Stimulated activated naive CD4-positive, alpha-beta T cell (primary cell): ENCODE results near the gene MRPS31.
"Not testable (repeated sequence)": the region's sequence is repeated elsewhere in the genome, so short reads cannot be mapped to it uniquely, and the experiment has no call there.

ENCODE experiments used
- DNase-seq, 6 experiments: peaks; one replicate each; lab custom pipeline; 2025; lab: John Stamatoyannopoulos, UW

The MRPS31 gene

GRCh38 chr13:40762849-40763248, 8.1 kb downstream of the MRPS31 start:
- DNase-seq: no peak

GRCh38 chr13:40758811-40759210, 12.2 kb downstream of the MRPS31 start:
- DNase-seq: no peak

DNA sequence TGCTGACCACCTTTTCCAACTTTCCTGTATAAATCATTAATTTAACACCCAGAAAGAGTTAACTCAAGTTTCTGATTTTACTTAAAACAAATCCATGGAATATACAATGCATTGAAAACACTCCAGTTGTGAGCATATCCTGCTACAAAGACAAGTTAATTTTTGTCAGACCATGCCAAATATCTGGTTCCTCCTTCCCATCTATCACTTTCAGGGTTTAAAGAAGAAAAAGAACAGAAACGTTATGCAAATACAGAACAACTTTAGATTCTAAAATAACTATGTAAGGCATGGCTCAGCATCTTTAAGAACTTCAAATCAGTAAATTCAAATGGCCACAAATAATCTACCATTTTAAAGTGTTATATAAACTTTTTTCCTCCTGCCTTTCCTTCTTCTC, 14.9 kb downstream of the MRPS31 start:
- no peak for DNase-seq

DNA sequence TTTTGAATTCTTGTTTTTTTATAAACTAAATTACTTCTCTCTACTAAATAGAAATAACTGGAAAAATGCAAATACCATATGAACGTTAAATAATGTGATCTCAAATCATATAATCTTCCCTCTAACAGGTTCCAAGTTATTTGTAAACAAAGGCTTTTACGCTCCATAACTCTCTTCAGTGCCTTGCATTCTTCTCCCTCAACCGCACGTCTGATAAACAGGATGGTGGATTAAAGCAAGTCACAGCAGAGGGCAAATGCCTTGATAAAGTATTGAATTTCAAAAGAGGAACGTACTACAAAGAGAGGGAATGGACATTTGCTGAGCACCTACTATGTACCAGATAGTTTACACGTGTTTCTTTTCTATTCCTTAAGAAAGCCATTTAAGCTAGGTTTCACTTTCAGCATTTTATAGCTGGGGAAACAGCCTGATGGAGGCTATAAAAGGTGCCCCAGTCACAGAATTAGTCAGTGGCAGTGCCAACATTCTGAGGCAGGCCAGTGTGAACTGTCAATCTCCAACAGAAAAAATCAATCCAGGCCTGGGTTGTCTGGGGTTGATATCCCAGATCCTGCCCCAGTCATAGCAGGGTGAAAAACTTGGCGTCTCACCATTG, 15.8 kb downstream of the MRPS31 start:
- no peak for DNase-seq

DNA sequence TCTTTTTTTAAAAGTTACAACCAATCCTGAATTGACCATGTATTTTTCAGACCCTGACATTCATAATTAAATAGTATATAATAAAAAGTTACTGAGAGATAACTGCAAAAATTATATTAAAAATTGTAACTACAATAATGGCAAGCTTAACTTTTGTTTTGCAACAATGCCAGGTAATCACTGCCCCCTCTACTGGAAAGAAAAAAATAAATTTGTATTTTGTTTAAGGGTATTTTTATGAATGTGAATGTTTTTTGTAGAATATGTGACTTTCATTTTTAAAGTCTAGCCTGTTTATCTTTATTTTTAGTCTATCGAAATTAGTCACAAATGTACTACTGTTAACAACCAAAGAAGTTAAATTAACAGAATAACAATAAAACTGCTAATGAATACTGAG, 21.7 kb downstream of the MRPS31 start:
- peak in 2 of 6 experiments; percentile 21 to 26 for DNase-seq

- DNase-seq: not testable (repeated sequence)
These were observed 35.8 kb downstream of the MRPS31 start for GRCh38 chr13:40735232-40735548.

GRCh38 chr13:40734536-40735231, 36.3 kb downstream of the MRPS31 start:
- DNase-seq: not testable (repeated sequence)

DNA sequence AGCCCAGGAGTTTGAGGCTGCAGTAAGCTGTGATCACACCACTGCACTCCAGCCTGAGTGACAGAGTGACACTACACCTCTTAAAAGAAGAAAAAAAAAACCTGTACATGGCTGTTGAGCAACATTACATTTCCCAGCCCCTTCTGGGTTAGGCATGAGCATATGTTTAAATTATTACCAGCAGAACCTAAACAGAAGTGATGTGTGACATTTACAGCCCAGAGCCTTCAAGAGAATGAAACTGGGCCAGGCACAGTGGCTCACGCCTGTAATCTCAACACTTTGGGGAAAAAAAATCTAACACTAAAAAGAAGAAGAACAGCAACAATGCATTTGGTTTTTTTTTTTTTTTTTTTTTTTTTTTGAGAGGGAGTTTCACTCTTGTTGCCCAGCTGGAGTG, 38.3 kb downstream of the MRPS31 start:
- no peak for DNase-seq

- DNase-seq: no peak
These were observed 42.4 kb downstream of the MRPS31 start for GRCh38 chr13:40728595-40728994.

DNA sequence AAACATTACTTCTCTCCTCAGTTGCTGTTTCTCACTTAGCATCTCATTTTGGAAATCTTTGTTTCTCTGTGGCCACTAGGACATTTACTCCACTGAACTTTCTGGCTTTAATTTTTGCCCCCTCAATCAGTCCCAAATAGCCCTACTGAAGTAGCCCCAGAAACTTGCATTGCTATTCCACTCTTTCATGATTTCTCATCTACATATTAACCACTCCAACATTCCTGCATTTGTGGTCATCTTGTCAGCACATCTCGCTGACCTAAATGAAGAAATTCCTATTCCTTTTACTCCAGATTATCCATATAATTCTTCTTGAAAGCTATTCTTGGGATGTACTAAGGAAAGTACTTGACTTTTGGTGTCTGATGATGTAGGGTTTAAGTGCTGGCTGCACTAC, 56.6 kb downstream of the MRPS31 start:
- not testable (repeated sequence) for DNase-seq

DNA sequence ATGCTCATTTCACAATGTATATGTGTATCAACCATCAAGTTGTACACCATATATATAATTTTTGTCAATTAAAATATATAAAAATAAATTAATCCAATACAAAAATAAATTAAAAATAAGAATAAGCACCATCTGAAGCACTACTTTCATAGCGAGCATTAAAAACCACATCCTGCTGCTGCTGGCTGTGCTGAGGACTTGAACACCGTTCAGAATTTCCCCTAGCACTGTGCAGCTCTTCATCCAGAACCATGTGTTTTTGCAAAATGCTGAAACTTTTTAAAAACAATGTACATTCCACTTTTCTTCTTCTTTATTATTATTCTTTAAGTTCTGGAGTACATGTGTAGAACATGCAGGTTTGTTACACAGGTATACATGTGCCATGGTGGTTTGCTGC, 64.6 kb downstream of the MRPS31 start:
- DNase-seq: peak in 2 of 6 experiments; percentile 19 to 40

DNA sequence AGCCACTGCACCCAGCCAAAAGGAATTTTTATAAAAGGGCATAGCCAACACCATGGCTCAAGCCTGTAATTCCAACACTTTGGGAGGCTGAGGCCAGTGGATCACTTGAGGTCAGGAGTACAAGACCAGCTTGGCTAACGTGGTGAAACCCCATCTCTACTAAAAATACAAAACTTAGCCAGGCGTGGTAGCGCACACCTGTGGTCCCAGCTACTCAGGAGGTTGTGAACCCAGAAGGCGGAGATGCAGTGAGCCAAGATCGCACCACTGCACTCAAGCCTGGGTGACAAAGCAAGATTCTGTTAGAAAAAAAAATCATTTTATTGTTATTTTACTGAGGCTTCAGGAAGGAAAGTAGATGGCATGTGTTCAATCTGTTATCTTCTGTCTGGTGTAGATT, 73.3 kb downstream of the MRPS31 start:
- DNase-seq: no peak

DNA sequence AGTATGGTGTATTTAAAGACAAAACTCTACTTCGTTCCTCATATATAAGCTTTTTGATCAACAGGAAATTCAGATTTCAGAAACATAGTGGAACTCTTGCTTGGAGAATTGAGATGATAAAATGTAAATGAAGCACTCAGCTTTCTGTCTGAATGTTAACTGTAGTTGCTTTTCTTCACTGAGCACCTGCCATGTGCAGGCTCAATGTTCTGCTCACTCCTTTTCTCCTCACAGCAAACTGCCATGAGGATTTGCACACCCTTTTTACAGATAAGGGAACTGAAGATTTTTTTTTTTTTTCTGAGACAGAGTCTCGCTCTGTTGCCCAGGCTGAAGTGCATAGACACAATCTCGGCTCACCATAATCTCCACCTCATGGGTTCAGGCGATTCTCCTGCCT, 76.6 kb downstream of the MRPS31 start:
- no peak for DNase-seq

GRCh38 chr13:40692946-40693345, 78.0 kb downstream of the MRPS31 start:
- DNase-seq: no peak

DNA sequence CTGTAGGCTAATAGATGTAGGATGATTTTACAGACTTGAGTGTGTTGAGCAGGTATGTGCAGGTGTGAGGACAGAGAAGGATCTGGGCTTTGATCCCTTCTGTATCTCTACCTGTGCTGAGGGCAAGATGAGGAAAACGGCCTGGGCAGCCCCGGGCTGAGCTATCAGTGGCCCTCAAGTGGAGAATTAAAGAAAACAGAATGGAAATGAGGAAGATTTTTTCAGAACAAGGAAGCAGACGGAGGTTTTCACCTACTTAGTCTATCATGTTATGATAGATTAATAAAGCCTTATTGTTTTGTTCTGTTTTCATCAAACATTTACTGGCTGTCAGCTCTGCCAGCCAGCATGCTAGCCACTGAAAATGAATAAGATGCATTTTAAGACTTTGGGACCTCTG, 82.2 kb downstream of the MRPS31 start:
- DNase-seq: no peak

GRCh38 chr13:40682449-40683240, 88.3 kb downstream of the MRPS31 start:
- peak in 3 of 6 experiments; percentile 11 to 72 (median 50) for DNase-seq

DNA sequence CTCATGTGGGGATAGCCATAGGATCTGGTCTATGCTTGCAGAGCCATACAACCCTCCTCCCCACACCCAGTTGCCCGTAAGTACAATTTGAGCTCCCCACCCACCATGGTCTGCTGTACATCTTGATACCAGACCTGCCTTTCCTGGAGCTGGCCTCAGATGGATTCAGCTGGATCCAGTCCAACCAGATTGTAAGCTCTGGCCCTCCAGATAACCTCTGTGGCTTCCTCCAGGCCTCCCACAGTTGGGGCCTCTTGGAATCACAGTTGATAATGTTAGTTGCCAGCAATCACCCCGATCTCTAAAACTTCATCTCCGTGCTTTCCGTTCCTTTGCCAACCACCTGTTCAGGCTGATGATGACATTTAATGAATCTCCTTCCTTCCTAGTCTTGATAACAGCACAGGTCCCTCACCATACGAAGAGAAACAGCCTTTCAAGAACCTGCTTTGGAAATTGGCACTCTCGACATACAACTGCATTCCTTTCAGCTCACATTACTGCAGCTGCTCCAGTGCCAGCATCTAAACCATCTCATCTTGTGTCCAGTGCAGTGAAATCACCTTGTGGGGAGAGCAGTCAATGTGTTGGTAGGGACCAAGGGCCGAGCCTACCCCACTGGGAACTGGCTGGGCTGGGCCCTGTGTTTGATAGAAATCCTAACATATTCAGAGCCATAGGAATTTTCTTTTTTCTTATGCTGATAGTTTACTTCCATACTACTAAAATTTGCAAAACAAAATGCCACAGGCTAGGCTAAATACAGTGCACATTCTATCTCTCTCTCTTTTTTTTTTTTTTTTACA, 89.4 kb downstream of the MRPS31 start:
- no peak for DNase-seq

GRCh38 chr13:40680659-40681323, 90.2 kb downstream of the MRPS31 start:
- no peak for DNase-seq

GRCh38 chr13:40679480-40679985, 91.5 kb downstream of the MRPS31 start:
- DNase-seq: no peak
